Calu3 (cell line): Measurements from ENCODE around the gene FAN1. TPM values are rescaled to one million over a fixed set of nuclear protein-coding genes. Genes with fewer than 3 reads are reported as not detected.

Source experiments
- BruUV-seq: library from RNA; stranded (reverse); fragments of 400-500 nt; replicated peaks from 2 replicates; lab custom pipeline; 2021; lab: Mats Ljungman, UMichigan
- CTCF ChIA-PET: fragments of 300-600 bp; sonication (Branson Sonifier 250); formaldehyde crosslinking; loops from one replicate; lab custom pipeline; 2022; ENCODE audit warnings: antibody characterized with exemption; lab: Charles Lee
- DNase-seq: peaks from one replicate; pipeline ENCODE4 v3.0.0; 2022
- H3K27ac Mint-ChIP-seq: one replicate; pipeline ENCODE4 v1.8.0; 2022; ENCODE audit warnings: mixed read lengths; ENCODE audit not compliant: unreplicated experiment
- H3K27me3 Mint-ChIP-seq: one replicate; pipeline ENCODE4 v1.8.0; 2022; ENCODE audit warnings: mixed read lengths; ENCODE audit not compliant: unreplicated experiment
- H3K36me3 Mint-ChIP-seq: one replicate; pipeline ENCODE4 v1.8.0; 2022; ENCODE audit warnings: mild to moderate bottlenecking, moderate library complexity, mixed read lengths; ENCODE audit not compliant: insufficient read depth, unreplicated experiment
- H3K4me1 Mint-ChIP-seq: one replicate; pipeline ENCODE4 v1.8.0; 2022; ENCODE audit warnings: mild to moderate bottlenecking, low read depth, mixed read lengths; ENCODE audit not compliant: unreplicated experiment
- H3K4me3 Mint-ChIP-seq: one replicate; pipeline ENCODE4 v1.8.0; 2022; ENCODE audit warnings: mild to moderate bottlenecking, low read depth, moderate library complexity, mixed read lengths; ENCODE audit not compliant: unreplicated experiment
- H3K9me3 Mint-ChIP-seq: one replicate; pipeline ENCODE4 v1.8.0; 2022; ENCODE audit warnings: low read depth, mixed read lengths; ENCODE audit not compliant: unreplicated experiment
- intact Hi-C: fragments of 100-400 bp; cut with micrococcal nuclease; formaldehyde crosslinking; loops from one replicate; pipeline ENCODE4 v1.10.0; 2022; ENCODE audit not compliant: unreplicated experiment
- total RNA-seq: library from RNA; stranded (reverse); gene quantifications from 2 replicates; pipeline ENCODE4 v1.2.3, GENCODE V29; 2022
- TF ChIP-seq, protein P1 (sequence below): fragments of 200-600 bp; IDR thresholded peaks from one replicate; pipeline ENCODE4 v1.8.0; 2022; ENCODE audit warnings: antibody characterized with exemption; ENCODE audit not compliant: unreplicated experiment

FAN1 gene
- total RNA-seq, 1 experiment from 2014 or later, result 6.3 TPM

DNA sequence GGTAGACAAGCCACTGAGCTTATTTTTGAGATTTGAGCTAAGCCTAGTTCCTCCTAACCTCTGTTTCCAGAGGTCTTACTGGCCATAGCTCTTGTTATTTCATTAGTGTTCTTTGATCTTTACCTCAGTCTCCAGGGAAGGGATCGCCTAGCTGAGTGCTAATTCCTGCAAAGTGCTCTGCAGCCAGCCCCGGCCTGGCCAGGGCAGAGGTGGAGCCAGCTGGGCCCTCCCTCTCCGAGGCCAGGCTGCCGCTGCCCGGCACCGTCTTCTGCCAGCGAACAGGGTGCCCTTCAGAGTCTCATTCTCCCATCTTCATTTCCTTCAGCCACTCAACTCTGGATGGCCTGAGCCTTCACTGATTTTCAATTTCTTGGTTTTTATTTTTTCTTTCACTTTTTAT lies 19.7 kb downstream of the FAN1 start:
- H3K27me3 Mint-ChIP-seq, result no peaks in the 10 kb centered on the region
- no peaks in the 10 kb centered on the region for H3K9me3 Mint-ChIP-seq
- H3K36me3 Mint-ChIP-seq, result peaks cover 15% of the 10 kb centered on the region
- H3K4me1 Mint-ChIP-seq, result no peaks in the 10 kb centered on the region
- H3K4me3 Mint-ChIP-seq, result no peak overlapping the region
- TF ChIP-seq, protein P1, sequence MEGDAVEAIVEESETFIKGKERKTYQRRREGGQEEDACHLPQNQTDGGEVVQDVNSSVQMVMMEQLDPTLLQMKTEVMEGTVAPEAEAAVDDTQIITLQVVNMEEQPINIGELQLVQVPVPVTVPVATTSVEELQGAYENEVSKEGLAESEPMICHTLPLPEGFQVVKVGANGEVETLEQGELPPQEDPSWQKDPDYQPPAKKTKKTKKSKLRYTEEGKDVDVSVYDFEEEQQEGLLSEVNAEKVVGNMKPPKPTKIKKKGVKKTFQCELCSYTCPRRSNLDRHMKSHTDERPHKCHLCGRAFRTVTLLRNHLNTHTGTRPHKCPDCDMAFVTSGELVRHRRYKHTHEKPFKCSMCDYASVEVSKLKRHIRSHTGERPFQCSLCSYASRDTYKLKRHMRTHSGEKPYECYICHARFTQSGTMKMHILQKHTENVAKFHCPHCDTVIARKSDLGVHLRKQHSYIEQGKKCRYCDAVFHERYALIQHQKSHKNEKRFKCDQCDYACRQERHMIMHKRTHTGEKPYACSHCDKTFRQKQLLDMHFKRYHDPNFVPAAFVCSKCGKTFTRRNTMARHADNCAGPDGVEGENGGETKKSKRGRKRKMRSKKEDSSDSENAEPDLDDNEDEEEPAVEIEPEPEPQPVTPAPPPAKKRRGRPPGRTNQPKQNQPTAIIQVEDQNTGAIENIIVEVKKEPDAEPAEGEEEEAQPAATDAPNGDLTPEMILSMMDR, result no peak
- no peak overlapping the region for H3K27ac Mint-ChIP-seq
- intact Hi-C loops, result no loop called here
- no peak for DNase-seq
- CTCF ChIA-PET, result no interaction called here
- BruUV-seq, result no TSS peak

DNA sequence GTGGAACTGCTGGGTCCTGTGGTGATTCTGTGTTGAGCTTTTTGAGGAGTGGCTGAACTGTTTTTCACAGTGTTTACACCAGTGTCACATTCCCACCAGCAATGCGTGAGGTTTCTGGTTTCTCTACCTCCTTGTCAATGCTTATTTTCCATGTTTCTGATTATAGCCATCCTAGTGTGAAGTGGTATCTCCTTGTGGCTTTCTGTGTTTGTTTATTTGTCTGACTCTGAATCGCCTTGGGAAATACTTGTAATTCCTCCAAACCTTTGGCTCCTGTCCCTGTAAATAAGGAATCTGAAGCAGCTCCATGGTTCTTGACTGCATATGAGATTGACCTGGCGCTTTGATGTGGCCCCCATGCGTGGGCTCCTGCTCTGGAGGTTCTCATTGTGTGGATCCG lies 20.6 kb downstream of the FAN1 start:
- CTCF ChIA-PET, result interaction anchor here (0.7 kb wide), 1 partner anchor 169 kb away, joined by 3 read pairs; no protein-coding TSS in a partner anchor
- no peaks in the 10 kb centered on the region for H3K27me3 Mint-ChIP-seq
- no peak overlapping the region for H3K4me3 Mint-ChIP-seq
- no TSS peak for BruUV-seq
- no peak overlapping the region for H3K27ac Mint-ChIP-seq
- DNase-seq, result no peak
- TF ChIP-seq, protein P1, result no peak
- no peaks in the 10 kb centered on the region for H3K9me3 Mint-ChIP-seq
- H3K36me3 Mint-ChIP-seq, result peaks cover 13% of the 10 kb centered on the region
- intact Hi-C loops, result no loop called here
- no peaks in the 10 kb centered on the region for H3K4me1 Mint-ChIP-seq

DNA sequence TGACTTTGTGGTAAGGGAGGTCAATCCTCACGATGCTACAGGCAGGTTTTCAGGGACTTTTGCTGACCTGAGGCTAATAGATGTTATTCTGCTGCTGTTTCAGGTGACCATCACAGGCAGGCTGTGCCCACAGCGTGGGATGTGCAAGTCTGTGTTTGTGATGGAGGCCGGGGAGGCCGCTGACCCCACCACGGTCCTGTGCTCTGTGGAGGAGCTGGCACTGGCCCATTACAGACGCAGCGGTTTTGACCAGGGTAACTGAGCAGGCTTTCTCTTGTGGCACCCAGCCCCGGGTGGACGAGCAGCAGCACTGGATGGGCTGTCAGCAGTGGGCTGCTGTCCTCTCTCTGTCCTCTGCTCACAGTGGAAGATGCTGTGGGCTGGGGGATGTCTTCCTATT lies 22.0 kb downstream of the FAN1 start:
- Mint-ChIP-seq H3K4me1 (no peaks in the 10 kb centered on the region), H3K27me3 (no peaks in the 10 kb centered on the region), H3K36me3 (peaks cover 10% of the 10 kb centered on the region), H3K9me3 (no peaks in the 10 kb centered on the region), H3K27ac (no peak overlapping the region), H3K4me3 (no peak overlapping the region)
- intact Hi-C loops, result no loop called here
- CTCF ChIA-PET, result no interaction called here
- TF ChIP-seq, protein P1, result no peak
- BruUV-seq, result no TSS peak
- DNase-seq, result no peak

DNA sequence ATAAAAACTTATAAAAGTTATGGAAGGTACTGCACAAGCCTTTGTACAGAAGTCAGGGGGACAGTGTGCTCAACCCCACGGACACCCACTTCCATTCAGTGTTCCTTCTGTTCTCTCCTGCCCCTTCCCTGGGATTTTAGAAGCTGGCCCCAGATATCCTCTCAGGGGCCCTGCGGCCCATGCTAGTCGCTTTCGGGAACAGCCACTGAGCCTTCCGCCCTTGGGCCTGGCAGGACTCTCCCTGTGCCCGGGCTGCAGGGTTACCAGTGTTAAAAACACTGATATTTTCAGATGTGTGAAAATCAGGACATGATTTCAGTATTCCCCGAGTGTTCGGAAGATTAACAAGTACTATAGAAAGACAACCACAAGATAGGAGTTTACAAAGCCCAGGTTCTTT lies 22.4 kb downstream of the FAN1 start:
- no peak overlapping the region for H3K4me3 Mint-ChIP-seq
- H3K27ac Mint-ChIP-seq, result no peak overlapping the region
- DNase-seq, result no peak
- peaks cover 10% of the 10 kb centered on the region for H3K36me3 Mint-ChIP-seq
- H3K27me3 Mint-ChIP-seq, result no peaks in the 10 kb centered on the region
- intact Hi-C loops, result no loop called here
- no TSS peak for BruUV-seq
- CTCF ChIA-PET, result no interaction called here
- no peaks in the 10 kb centered on the region for H3K4me1 Mint-ChIP-seq
- TF ChIP-seq, protein P1, result no peak
- H3K9me3 Mint-ChIP-seq, result no peaks in the 10 kb centered on the region
